Measurements from ENCODE around the gene SOX5.

SOX5 gene

DNA sequence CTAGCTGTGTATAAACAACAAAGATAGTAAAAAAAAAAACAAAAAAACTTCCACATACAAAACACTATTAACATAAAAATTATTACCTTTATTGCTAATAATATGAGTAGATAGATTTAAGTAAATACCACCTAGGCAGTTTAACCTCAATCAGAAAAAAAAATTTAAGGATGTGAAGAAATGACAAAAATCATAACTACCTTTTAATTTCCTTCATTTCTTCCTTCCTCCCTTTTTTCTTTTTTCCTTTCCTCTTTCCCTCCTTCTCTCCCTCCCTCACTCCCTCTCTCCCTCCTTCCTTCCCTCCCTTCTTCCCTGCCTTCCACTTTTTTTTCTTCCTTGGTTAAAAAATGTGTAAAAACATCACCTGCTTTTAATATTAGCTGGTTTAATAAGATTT, 81.7 kb downstream of the SOX5 start:
- Histone ChIP-seq H2BK12ac (ENCODE audit: low read length) (no peak overlapping the region), H3K4me3 (ENCODE audit: low read depth, low read length) (no peak overlapping the region), H4K12ac (ENCODE audit: low read depth, low read length) (no peak overlapping the region), H2AK5ac (ENCODE audit: low read length) (no peak overlapping the region), H2BK120ac (ENCODE audit: insufficient read depth, low read length, poor library complexity) (no peak overlapping the region), H3K14ac (ENCODE audit: low read length) (no peak overlapping the region), H3K18ac (ENCODE audit: low read length) (no peak overlapping the region), H3K23ac (ENCODE audit: low read length) (no peak overlapping the region), H3K4me2 (ENCODE audit: low read length) (no peak overlapping the region), H3K36me3 (ENCODE audit: control insufficient read depth in 1 of 2, insufficient read depth in 2 of 2, low read length in 2 of 2) (peaks cover 0 to 2% of the 10 kb centered on the region in 2 experiments), H3K79me1 (ENCODE audit: low read length) (no peaks in the 10 kb centered on the region), H3K4ac (ENCODE audit: low read depth, low read length) (no peak overlapping the region), H3K9ac (ENCODE audit: low read length) (no peak overlapping the region), H2AFZ (ENCODE audit: insufficient read depth, low read length, poor library complexity) (no peak overlapping the region), H3K79me2 (ENCODE audit: control insufficient read depth, insufficient read depth, low read length, poor library complexity) (no peaks in the 10 kb centered on the region), H3K9me3 (ENCODE audit: insufficient read depth, low read depth, low read length) (no peaks in the 10 kb centered on the region), H3K4me1 (ENCODE audit: control insufficient read depth in 1 of 2, insufficient read depth in 2 of 2, low read length in 2 of 2) (no peaks in the 10 kb centered on the region), H3K27ac (ENCODE audit: low read depth, low read length) (no peak overlapping the region), H2BK5ac (ENCODE audit: low read depth, low read length, poor library complexity) (no peak overlapping the region), H4K8ac (ENCODE audit: low read depth, low read length) (no peak overlapping the region), H4K91ac (ENCODE audit: low read depth, low read length) (no peak overlapping the region), H3K27me3 (ENCODE audit: insufficient read depth, low read length) (no peaks in the 10 kb centered on the region)
- no peak for DNase-seq

- no peak overlapping the region for H3K18ac ChIP-seq (ENCODE audit: low read length)
- H3K4ac ChIP-seq (ENCODE audit: low read depth, low read length) = no peak overlapping the region
- no peak overlapping the region for H3K14ac ChIP-seq (ENCODE audit: low read length)
- no peak overlapping the region for H4K91ac ChIP-seq (ENCODE audit: low read depth, low read length)
- peaks cover 0 to 2% of the 10 kb centered on the region in 2 experiments for H3K36me3 ChIP-seq (ENCODE audit: control insufficient read depth in 1 of 2, insufficient read depth in 2 of 2, low read length in 2 of 2)
- DNase-seq = no peak
- H3K23ac ChIP-seq (ENCODE audit: low read length) = no peak overlapping the region
- no peak overlapping the region for H3K27ac ChIP-seq (ENCODE audit: low read depth, low read length)
- no CpG with 5 or more reads among the region's 3 CpGs for WGBS (ENCODE audit: extremely low coverage, insufficient coverage, insufficient read length)
- no peaks in the 10 kb centered on the region for H3K27me3 ChIP-seq (ENCODE audit: insufficient read depth, low read length)
- no peak overlapping the region for H2BK120ac ChIP-seq (ENCODE audit: insufficient read depth, low read length, poor library complexity)
- no peak overlapping the region for H4K8ac ChIP-seq (ENCODE audit: low read depth, low read length)
- no peak overlapping the region for H2AFZ ChIP-seq (ENCODE audit: insufficient read depth, low read length, poor library complexity)
- H3K4me3 ChIP-seq (ENCODE audit: low read depth, low read length) = no peak overlapping the region
- no peaks in the 10 kb centered on the region for H3K79me2 ChIP-seq (ENCODE audit: control insufficient read depth, insufficient read depth, low read length, poor library complexity)
- H3K9ac ChIP-seq (ENCODE audit: low read length) = no peak overlapping the region
- no peak overlapping the region for H4K12ac ChIP-seq (ENCODE audit: low read depth, low read length)
- no peak overlapping the region for H2BK12ac ChIP-seq (ENCODE audit: low read length)
- no peak overlapping the region for H2BK5ac ChIP-seq (ENCODE audit: low read depth, low read length, poor library complexity)
- no peak overlapping the region for H3K4me2 ChIP-seq (ENCODE audit: low read length)
- no peaks in the 10 kb centered on the region for H3K79me1 ChIP-seq (ENCODE audit: low read length)
- H3K4me1 ChIP-seq (ENCODE audit: control insufficient read depth in 1 of 2, insufficient read depth in 2 of 2, low read length in 2 of 2) = no peaks in the 10 kb centered on the region
- H2AK5ac ChIP-seq (ENCODE audit: low read length) = no peak overlapping the region
- no peaks in the 10 kb centered on the region for H3K9me3 ChIP-seq (ENCODE audit: insufficient read depth, low read depth, low read length)
Measured at GRCh38 chr12:23862701-23863100, 86.8 kb downstream of the SOX5 start.

DNA sequence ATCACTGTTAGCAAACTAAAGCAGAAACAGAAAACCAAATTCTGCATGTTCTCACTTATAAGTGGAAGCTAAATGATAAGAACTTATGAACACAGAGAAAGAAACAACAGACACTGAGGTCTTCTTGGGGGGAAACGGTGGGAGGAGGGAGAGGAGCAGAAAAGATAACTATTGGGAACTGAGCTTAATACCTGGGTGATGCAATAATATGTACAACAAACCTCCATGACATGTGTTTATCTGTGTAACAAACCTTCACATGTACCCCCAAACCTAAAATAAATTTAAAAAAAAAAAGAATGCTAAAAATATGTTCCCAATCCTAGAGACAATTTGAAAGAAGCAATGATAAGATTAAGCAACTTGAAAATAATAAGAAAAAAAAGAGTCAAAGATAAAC, 89.5 kb downstream of the SOX5 start:
- Histone ChIP-seq H3K27me3 (ENCODE audit: insufficient read depth, low read length) (no peaks in the 10 kb centered on the region), H2AK5ac (ENCODE audit: low read length) (no peak overlapping the region), H3K4me1 (ENCODE audit: control insufficient read depth in 1 of 2, insufficient read depth in 2 of 2, low read length in 2 of 2) (no peaks in the 10 kb centered on the region), H2BK5ac (ENCODE audit: low read depth, low read length, poor library complexity) (no peak overlapping the region), H2BK12ac (ENCODE audit: low read length) (no peak overlapping the region), H3K4me2 (ENCODE audit: low read length) (no peak overlapping the region), H3K4ac (ENCODE audit: low read depth, low read length) (no peak overlapping the region), H3K9ac (ENCODE audit: low read length) (no peak overlapping the region), H4K91ac (ENCODE audit: low read depth, low read length) (no peak overlapping the region), H3K79me2 (ENCODE audit: control insufficient read depth, insufficient read depth, low read length, poor library complexity) (no peaks in the 10 kb centered on the region), H2AFZ (ENCODE audit: insufficient read depth, low read length, poor library complexity) (no peak overlapping the region), H3K18ac (ENCODE audit: low read length) (no peak overlapping the region), H4K12ac (ENCODE audit: low read depth, low read length) (no peak overlapping the region), H3K4me3 (ENCODE audit: low read depth, low read length) (no peak overlapping the region), H3K14ac (ENCODE audit: low read length) (no peak overlapping the region), H3K23ac (ENCODE audit: low read length) (no peak overlapping the region), H3K36me3 (ENCODE audit: control insufficient read depth in 1 of 2, insufficient read depth in 2 of 2, low read length in 2 of 2) (no peaks in the 10 kb centered on the region), H3K27ac (ENCODE audit: low read depth, low read length) (no peak overlapping the region), H4K8ac (ENCODE audit: low read depth, low read length) (no peak overlapping the region), H3K79me1 (ENCODE audit: low read length) (no peaks in the 10 kb centered on the region), H2BK120ac (ENCODE audit: insufficient read depth, low read length, poor library complexity) (no peak overlapping the region), H3K9me3 (ENCODE audit: insufficient read depth, low read depth, low read length) (no peaks in the 10 kb centered on the region)
- DNase-seq = no peak
- no CpG with 5 or more reads among the region's 1 CpG for WGBS (ENCODE audit: extremely low coverage, insufficient coverage, insufficient read length)

- Histone ChIP-seq H3K4ac (ENCODE audit: low read depth, low read length) (no peak overlapping the region), H4K8ac (ENCODE audit: low read depth, low read length) (no peak overlapping the region), H2BK12ac (ENCODE audit: low read length) (no peak overlapping the region), H3K9me3 (ENCODE audit: insufficient read depth, low read depth, low read length) (no peaks in the 10 kb centered on the region), H2AK5ac (ENCODE audit: low read length) (no peak overlapping the region), H3K36me3 (ENCODE audit: control insufficient read depth in 1 of 2, insufficient read depth in 2 of 2, low read length in 2 of 2) (no peaks in the 10 kb centered on the region), H3K4me2 (ENCODE audit: low read length) (no peak overlapping the region), H3K79me2 (ENCODE audit: control insufficient read depth, insufficient read depth, low read length, poor library complexity) (no peaks in the 10 kb centered on the region), H3K4me3 (ENCODE audit: low read depth, low read length) (no peak overlapping the region), H3K4me1 (ENCODE audit: control insufficient read depth in 1 of 2, insufficient read depth in 2 of 2, low read length in 2 of 2) (no peaks in the 10 kb centered on the region), H4K91ac (ENCODE audit: low read depth, low read length) (no peak overlapping the region), H3K18ac (ENCODE audit: low read length) (no peak overlapping the region), H3K9ac (ENCODE audit: low read length) (no peak overlapping the region), H3K14ac (ENCODE audit: low read length) (no peak overlapping the region), H2BK120ac (ENCODE audit: insufficient read depth, low read length, poor library complexity) (no peak overlapping the region), H2AFZ (ENCODE audit: insufficient read depth, low read length, poor library complexity) (no peak overlapping the region), H4K12ac (ENCODE audit: low read depth, low read length) (no peak overlapping the region), H2BK5ac (ENCODE audit: low read depth, low read length, poor library complexity) (no peak overlapping the region), H3K27ac (ENCODE audit: low read depth, low read length) (no peak overlapping the region), H3K27me3 (ENCODE audit: insufficient read depth, low read length) (no peaks in the 10 kb centered on the region), H3K79me1 (ENCODE audit: low read length) (no peaks in the 10 kb centered on the region), H3K23ac (ENCODE audit: low read length) (no peak overlapping the region)
- no peak for DNase-seq
Measured at GRCh38 chr12:23857178-23857577, 92.3 kb downstream of the SOX5 start.

DNA sequence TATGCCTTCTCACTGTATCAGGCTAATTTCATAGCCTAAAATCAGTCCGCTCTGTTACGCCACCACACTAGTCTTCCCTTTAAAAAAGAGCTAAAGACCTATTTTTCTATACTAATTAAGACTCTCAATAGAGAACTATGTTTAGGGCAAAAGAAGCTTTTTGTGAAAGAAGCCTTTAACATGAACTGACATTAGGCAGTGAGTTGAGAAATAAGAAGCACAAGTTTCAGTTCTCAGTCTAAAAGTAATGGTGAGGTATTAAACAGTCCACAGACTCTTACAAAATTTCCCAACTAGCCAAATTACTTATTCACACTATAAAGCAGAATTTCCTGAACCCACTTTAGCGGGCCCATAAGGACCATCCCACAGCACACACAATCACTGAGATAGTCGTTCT, 93.7 kb downstream of the SOX5 start:
- Histone ChIP-seq H3K4ac (ENCODE audit: low read depth, low read length) (no peak overlapping the region), H3K27me3 (ENCODE audit: insufficient read depth, low read length) (no peaks in the 10 kb centered on the region), H3K79me1 (ENCODE audit: low read length) (no peaks in the 10 kb centered on the region), H3K27ac (ENCODE audit: low read depth, low read length) (no peak overlapping the region), H3K18ac (ENCODE audit: low read length) (no peak overlapping the region), H3K9ac (ENCODE audit: low read length) (no peak overlapping the region), H2BK120ac (ENCODE audit: insufficient read depth, low read length, poor library complexity) (no peak overlapping the region), H4K8ac (ENCODE audit: low read depth, low read length) (no peak overlapping the region), H2AK5ac (ENCODE audit: low read length) (no peak overlapping the region), H3K36me3 (ENCODE audit: control insufficient read depth in 1 of 2, insufficient read depth in 2 of 2, low read length in 2 of 2) (no peaks in the 10 kb centered on the region), H3K23ac (ENCODE audit: low read length) (no peak overlapping the region), H3K4me2 (ENCODE audit: low read length) (no peak overlapping the region), H4K91ac (ENCODE audit: low read depth, low read length) (no peak overlapping the region), H3K9me3 (ENCODE audit: insufficient read depth, low read depth, low read length) (no peaks in the 10 kb centered on the region), H2BK12ac (ENCODE audit: low read length) (no peak overlapping the region), H3K4me1 (ENCODE audit: control insufficient read depth in 1 of 2, insufficient read depth in 2 of 2, low read length in 2 of 2) (no peaks in the 10 kb centered on the region), H3K14ac (ENCODE audit: low read length) (no peak overlapping the region), H4K12ac (ENCODE audit: low read depth, low read length) (no peak overlapping the region), H3K79me2 (ENCODE audit: control insufficient read depth, insufficient read depth, low read length, poor library complexity) (no peaks in the 10 kb centered on the region), H2BK5ac (ENCODE audit: low read depth, low read length, poor library complexity) (no peak overlapping the region), H3K4me3 (ENCODE audit: low read depth, low read length) (no peak overlapping the region), H2AFZ (ENCODE audit: insufficient read depth, low read length, poor library complexity) (no peak overlapping the region)
- no peak for DNase-seq
- no CpG with 5 or more reads among the region's 4 CpGs for WGBS (ENCODE audit: extremely low coverage, insufficient coverage, insufficient read length)
